ENCODE results near the gene KIAA1671. TPM values are rescaled to one million over a fixed set of nuclear protein-coding genes. Genes with fewer than 3 reads are reported as not detected.

KIAA1671 gene
- total and polyA plus RNA-seq, 2 of the 13 experiments (the other 11 are each of a cell fraction or from before 2014, with no cell fraction given), result 13.5 to 13.6 TPM

DNA sequence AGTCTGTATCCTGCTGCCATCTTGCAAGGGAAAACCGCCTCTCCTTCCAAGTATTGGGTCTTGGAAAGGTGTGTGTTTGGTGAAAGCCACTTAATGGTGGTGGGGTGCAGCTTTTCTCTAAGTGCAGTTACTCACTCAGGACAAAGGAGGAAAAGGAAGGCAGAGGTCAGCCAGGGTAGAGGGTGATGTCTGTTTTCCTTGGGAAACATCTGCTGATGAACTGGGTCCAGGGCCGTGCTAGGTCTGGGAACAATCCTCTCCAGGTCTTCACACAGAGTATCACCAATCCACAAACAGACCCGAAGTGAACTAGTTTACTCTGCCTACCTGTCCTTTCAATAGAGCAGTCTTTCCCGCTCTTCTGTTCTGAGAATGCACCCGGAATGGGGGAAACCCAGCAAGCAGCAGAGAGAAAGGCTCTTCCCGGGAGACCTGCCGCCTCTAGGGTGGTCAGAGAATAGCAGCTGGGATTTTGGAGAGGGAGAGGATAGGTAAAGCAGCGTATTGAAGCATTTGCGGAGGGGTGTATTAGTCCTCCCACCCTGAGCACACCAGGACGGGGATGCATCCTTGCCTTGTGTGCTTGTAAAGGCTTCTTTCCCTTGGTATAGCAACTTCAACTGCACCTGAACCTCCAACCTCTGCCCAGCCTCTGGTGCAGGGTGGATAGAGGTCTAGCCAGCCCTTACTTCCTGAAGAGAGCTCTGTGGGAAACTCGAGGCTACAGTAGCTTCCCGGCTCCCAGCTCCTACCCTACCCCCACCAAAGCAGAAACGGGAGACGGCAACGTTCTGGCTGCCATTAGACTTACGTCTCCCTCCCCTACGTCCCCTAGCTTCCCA lies 26.7 kb upstream of the KIAA1671 start (continued):
- TF ChIP-seq ZNF775 (CRISPR knock-in tag; IDR thresholded peaks at IDR 0.05; ENCODE audit: borderline replicate concordance) (no peak), ZFP37 (CRISPR knock-in tag; IDR thresholded peaks at IDR 0.05; ENCODE audit: borderline replicate concordance) (no peak), TOPORS (CRISPR knock-in tag; IDR thresholded peaks at IDR 0.05) (no peak), KDM6A (CRISPR knock-in tag; IDR thresholded peaks at IDR 0.05; ENCODE audit: low read depth) (no peak), ISX (CRISPR knock-in tag; conservative IDR thresholded peaks at IDR 0.05) (no peak), ZNF883 (CRISPR knock-in tag; IDR thresholded peaks at IDR 0.05; ENCODE audit: not compliant biosample characterization) (no peak), NFKBIZ (CRISPR knock-in tag; IDR thresholded peaks at IDR 0.05) (no peak)

DNA sequence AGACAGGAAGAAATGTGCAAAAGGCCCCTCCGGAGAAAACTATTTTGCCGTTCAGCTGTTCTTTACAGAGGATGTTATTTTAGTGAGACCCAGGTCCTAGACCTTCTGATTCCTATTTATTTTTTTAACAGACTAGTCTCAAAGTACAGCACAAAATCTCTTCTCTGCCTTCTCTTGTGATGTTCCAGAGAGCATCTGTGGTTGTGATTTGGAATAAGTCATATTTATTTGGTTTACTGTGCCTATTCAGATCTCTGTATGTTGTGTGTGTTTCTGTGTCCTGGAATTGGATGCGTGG lies 26.1 kb upstream of the KIAA1671 start:
- ATAC-seq (no peak), DNase-seq (ENCODE audit: low spot score) (no peak), FAIRE-seq (no peak)
- Histone ChIP-seq H3K27me3 (ENCODE audit: control insufficient read depth in 1 of 2, insufficient read depth in 2 of 2, low read length in 2 of 2) (peaks cover 4 to 17% of the 10 kb centered on the region in 2 experiments; a peak in 2 of 5 replicates), H3K9ac (ENCODE audit: insufficient read depth, low read depth, low read length) (no peak overlapping the region), H3K4me3 (replicated peaks in 1 of 3; ENCODE audit: insufficient read depth in 1 of 3, low read depth in 2 of 3, low read length in 3 of 3) (no peak overlapping the region), H3K4me1 (ENCODE audit: insufficient read depth, low read length) (no peaks in the 10 kb centered on the region), H3K79me2 (ENCODE audit: insufficient read depth, low read length) (no peaks in the 10 kb centered on the region), H3K36me3 (replicated peaks in 1 of 2; ENCODE audit: control insufficient read depth in 1 of 2, insufficient read depth in 2 of 2, low read length in 2 of 2) (no peaks in the 10 kb centered on the region), H3K4me2 (ENCODE audit: low read depth, low read length) (no peak overlapping the region), H2AFZ (ENCODE audit: low read length) (no peak overlapping the region), H4K20me1 (ENCODE audit: insufficient read depth, low read length) (no peaks in the 10 kb centered on the region), H3K27ac (ENCODE audit: extremely low read length, insufficient read depth, low read length) (no peak overlapping the region), H3K9me3 (ENCODE audit: low read length) (no peaks in the 10 kb centered on the region)
- no TSS peak for BruUV-seq (replicated peaks)
- no peak for TF ChIP-seq EHMT2 (IDR thresholded peaks at IDR 0.05; ENCODE audit: borderline replicate concordance, low read depth, low read length)
- TF ChIP-seq, protein P1, sequence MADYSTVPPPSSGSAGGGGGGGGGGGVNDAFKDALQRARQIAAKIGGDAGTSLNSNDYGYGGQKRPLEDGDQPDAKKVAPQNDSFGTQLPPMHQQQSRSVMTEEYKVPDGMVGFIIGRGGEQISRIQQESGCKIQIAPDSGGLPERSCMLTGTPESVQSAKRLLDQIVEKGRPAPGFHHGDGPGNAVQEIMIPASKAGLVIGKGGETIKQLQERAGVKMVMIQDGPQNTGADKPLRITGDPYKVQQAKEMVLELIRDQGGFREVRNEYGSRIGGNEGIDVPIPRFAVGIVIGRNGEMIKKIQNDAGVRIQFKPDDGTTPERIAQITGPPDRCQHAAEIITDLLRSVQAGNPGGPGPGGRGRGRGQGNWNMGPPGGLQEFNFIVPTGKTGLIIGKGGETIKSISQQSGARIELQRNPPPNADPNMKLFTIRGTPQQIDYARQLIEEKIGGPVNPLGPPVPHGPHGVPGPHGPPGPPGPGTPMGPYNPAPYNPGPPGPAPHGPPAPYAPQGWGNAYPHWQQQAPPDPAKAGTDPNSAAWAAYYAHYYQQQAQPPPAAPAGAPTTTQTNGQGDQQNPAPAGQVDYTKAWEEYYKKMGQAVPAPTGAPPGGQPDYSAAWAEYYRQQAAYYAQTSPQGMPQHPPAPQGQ (CRISPR knock-in tag; IDR thresholded peaks at IDR 0.05; ENCODE audit: borderline replicate concordance), result no peak
- TF ChIP-seq YEATS2 (CRISPR knock-in tag; IDR thresholded peaks at IDR 0.05; ENCODE audit: borderline replicate concordance), result no peak
- TF ChIP-seq CENPX (CRISPR knock-in tag; IDR thresholded peaks at IDR 0.05), result no peak
- TF ChIP-seq, protein P2, sequence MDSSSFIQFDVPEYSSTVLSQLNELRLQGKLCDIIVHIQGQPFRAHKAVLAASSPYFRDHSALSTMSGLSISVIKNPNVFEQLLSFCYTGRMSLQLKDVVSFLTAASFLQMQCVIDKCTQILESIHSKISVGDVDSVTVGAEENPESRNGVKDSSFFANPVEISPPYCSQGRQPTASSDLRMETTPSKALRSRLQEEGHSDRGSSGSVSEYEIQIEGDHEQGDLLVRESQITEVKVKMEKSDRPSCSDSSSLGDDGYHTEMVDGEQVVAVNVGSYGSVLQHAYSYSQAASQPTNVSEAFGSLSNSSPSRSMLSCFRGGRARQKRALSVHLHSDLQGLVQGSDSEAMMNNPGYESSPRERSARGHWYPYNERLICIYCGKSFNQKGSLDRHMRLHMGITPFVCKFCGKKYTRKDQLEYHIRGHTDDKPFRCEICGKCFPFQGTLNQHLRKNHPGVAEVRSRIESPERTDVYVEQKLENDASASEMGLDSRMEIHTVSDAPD (CRISPR knock-in tag; IDR thresholded peaks at IDR 0.05), result no peak
- intact Hi-C loops (cut with micrococcal nuclease; ENCODE audit: unreplicated experiment), result no loop called here
- in situ Hi-C loops (cut with HindIII; ENCODE audit: extremely low pct_ligation_motif_present, low pct_unique_long_range_greater_than_20kb), result loop anchor here (25.0 kb wide), 1 partner anchor 261 kb away; the partner anchor contains the start of gene CRYBB3
- ChIA-PET CTCF (ENCODE audit: low intra/inter-chr PET ratio, low total read pairs) (no interaction called here), POLR2A (no interaction called here)
- 28% methylated on average over 3 of the region's 3 CpGs for WGBS (ENCODE audit: low lambda C conversion rate)
